EL (cell line): ENCODE data around the gene ZNF200.

Experiments used
- DNase-seq: peaks from one replicate; pipeline ENCODE4 v3.0.0-alpha.2; 2016

ZNF200 gene

DNA sequence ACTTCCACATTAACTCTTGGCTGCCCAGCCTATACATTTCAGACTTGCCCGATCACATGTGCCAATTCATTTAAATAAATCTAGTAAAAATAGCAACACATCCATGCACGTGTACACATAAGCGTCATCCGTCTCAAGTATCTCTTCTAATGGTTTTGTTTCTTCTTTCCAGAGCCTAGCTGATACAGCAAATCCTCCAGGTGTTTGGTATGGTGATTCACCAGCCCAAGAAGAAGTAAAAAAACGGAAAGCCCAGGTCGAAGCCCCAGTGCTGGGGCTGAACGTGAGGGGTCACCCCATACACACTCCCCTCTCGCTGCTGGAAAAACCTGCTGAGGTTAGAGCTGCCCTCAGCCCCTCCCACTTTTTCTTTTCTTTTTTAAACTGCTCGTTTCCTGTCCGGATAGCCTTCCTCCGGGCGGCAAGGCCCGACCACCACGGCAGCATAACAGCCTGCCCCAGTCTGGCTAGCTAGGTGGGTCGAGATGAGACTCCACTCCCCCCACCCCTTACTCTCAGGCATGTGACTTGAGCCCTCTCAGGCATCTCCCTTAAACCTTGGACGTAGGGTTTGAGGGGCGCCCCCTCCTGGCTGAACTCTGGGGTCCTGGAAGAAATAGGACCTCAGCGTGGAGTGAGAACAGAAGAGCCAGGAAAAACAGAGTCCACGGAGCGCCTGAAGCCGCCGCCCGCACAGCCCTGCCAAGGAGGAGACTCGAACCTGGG is 60.9 kb downstream of the ZNF200 start:
- DNase-seq, result peak; percentile 25
